Sciatic nerve (tissue), 2 donors: Measurements from ENCODE around the gene LPP. TPM values are rescaled to one million over a fixed set of nuclear protein-coding genes. Genes with fewer than 3 reads are reported as not detected.

ENCODE experiments used
- ATAC-seq: fragments of 200-7000 bp; cut with Tn5 transposase; one replicate; pipeline ENCODE4 v1.9.1; 2020; ENCODE audit warnings: mild to moderate bottlenecking, moderate library complexity
- DNase-seq: peaks from one replicate; pipeline ENCODE4 v3.0.0-alpha.2; 2020; ENCODE audit warnings: low spot score
- intact Hi-C: fragments of 100-400 bp; cut with DNase I; formaldehyde crosslinking; loops from one replicate; pipeline ENCODE4 v1.14.2; 2022
- total RNA-seq: library from RNA; stranded (reverse); fragmentation: NEBNext Ultra II Directional; extraction: Animal tissue kit (Norgen Biotek cat#: 25700); gene quantifications from one replicate; pipeline ENCODE4 v1.2.1, GENCODE V29; 2021
- donor health status: DM: no; HTN: no; CAD: no.
- donor health status: DM: no; HTN: no; CAD: no.

LPP gene
- total RNA-seq, 1 donor from 2014 or later, result 231 TPM

GRCh38 chr3:188531210-188531609 is 377.3 kb downstream of the LPP start:
- intact Hi-C loops, result no loop called here
- no peak for DNase-seq
- no peak for ATAC-seq

- intact Hi-C loops, result no loop called here
- DNase-seq (no peak), ATAC-seq (peak; percentile 63)
Observed at GRCh38 chr3:188533172-188533571, 379.2 kb downstream of the LPP start.

DNA sequence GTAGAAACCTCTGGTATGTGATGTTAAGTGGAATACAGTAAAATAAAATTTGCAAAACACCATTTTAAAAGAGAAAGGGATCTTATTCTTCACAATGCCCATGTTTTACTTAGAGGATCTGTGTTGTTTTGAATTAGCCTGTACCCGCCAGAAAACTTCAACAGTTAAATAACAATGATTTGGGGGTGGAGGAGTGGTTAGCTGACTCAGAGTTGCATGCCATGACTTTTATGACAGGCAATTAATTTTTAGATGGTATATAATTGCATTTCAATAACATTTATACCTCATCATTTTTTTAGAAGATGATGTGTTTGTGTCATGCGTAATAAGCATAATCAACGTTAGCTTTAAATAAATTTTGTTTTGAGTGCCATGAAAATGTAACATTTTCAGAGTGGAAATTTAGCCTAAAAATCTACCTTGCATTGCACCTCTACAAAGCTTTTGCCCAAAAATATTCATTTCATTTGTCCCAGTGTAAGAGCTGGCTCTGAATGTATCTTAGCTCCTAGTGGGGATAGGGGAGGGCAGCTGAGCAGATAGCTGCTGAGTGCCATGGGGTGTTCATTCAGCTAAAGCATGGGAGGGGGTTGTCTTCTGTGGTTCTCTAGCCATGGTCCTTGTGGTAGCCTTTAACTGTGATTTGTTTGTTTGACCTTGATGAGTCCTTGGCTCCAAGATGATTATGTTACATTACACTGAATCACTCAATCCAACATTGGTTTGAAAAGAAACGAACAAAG is 379.8 kb downstream of the LPP start:
- ATAC-seq (no peak), DNase-seq (no peak)
- intact Hi-C loops, result no loop called here

- intact Hi-C loops, result no loop called here
- ATAC-seq (no peak), DNase-seq (no peak)
Observed at GRCh38 chr3:188534633-188535032, 380.7 kb downstream of the LPP start.

- intact Hi-C loops, result no loop called here
- ATAC-seq (no peak), DNase-seq (no peak)
Observed at GRCh38 chr3:188537606-188538005, 383.6 kb downstream of the LPP start.

- intact Hi-C loops, result no loop called here
- no peak for ATAC-seq
- DNase-seq, result no peak
Observed at GRCh38 chr3:188539037-188539436, 385.1 kb downstream of the LPP start.

- intact Hi-C loops, result no loop called here
- ATAC-seq, result no peak
- no peak for DNase-seq
Observed at GRCh38 chr3:188539631-188540194, 385.8 kb downstream of the LPP start.

DNA sequence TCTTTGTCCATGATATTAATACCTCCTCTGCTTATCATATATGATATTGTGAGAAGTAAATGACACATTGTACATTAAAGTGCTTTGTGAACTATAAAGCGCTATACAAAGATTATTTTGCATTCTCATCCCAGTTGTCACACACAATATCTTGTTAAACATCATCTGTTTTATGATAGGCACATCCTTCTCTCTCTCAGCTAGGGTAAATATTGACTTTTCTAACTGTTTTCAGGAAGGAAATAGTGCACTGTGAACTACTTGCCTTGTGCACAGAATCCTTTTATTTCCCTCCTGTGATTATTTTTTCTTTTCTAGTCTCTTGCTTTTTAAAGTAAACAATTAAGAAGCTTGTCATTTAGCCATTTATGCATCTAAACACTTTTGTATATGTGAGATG is 388.2 kb downstream of the LPP start:
- ATAC-seq (no peak), DNase-seq (no peak)
- intact Hi-C loops, result no loop called here

DNA sequence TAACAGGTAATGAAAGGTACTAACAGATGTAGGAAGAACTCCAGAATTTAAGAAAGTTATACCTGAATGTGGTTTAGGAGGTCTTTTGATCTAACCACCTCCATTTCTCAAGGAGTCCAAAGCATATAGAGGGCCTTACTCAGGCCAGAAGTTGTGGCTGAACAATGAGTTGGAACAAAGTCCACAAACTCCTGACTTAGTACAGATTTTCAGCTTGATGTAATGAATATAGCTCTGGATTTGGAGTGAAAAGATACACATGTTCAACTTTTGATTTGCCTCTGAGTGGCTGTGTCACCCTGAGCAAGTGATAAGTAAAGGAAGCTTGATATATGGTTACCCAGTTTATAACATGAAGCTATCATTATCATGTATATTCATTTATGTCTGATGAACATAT is 390.1 kb downstream of the LPP start:
- no peak for DNase-seq
- intact Hi-C loops, result no loop called here
- no peak for ATAC-seq

DNA sequence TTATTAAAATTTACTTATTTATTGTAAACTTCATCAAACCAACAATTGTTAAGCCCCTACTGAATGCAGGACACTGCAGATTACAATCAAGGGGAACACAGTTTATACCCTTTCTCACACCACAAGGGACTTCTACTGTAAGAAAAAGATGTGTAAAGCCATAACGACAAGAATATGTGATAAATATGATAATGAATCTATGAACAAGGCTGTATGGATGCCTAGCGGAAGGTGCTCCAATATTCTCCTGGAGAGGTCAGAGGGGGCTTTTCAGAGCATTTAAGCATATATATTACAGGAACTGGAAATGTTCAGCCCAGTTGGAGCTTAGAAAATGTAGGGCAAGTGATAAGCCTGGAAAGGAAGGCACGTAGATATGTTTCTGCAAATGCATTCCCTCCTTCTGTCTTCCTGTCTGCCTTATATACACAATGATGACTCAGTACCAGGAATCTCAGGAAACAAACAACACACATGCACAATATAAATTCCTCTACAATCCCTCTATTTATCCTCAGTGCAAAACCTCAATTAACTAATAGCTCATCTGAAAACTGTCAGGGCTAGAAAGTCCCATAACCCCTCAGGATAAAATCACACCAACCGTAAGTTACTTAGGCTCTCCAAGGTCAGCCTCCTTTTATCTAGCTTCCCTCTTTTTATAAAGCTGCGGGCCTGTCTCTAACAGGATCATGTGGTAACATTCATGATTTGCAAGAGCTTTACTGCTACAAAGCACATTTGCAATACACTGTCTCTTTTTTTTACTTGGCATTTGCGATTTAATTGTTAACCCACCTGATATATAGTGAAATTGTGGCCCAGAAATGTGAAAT is 393.1 kb downstream of the LPP start:
- intact Hi-C loops, result no loop called here
- ATAC-seq (no peak), DNase-seq (no peak)

GRCh38 chr3:188553569-188553968 is 399.6 kb downstream of the LPP start:
- intact Hi-C loops, result no loop called here
- no peak for ATAC-seq
- DNase-seq, result no peak

DNA sequence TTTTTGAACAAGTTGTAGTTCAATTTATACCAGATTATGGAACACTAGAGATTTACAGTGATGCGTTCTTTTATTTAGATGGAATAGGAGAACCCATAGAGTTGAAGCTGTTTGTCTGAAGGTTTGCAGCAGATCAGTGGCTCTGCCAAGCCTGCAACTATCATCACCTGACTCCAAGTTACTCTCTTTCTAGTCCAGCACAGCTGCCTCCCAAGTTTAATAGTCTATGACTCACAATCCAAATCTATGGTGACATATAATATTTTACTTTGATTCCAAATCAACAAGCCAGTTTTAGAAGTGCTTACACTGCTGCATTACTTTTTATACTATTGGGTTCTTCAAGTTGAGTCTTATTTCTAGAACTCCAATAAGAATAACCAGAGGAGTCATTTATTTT is 400.4 kb downstream of the LPP start:
- no peak for ATAC-seq

DNA sequence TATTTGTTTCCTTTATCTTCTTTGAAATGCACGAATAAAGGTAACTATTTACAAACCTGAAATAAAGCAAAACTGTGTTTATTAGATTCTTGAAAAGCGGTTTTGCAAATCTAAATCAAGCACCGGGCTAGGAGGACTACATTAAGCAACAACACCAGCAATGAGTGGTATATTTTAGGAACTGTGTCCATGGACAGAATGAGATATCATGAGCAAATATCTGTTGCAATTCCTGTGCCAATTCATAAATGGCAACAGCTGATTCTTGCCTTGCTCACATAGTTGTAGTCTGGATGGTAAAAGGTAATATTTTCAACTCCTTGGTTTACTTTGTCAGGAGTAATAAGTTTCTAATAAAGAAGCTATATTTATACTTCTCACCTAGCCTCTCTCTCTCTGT is 403.3 kb downstream of the LPP start:
- ATAC-seq, result no peak
- intact Hi-C loops, result no loop called here
- DNase-seq, result no peak

More for the DNA sequence above, 400.4 kb downstream of the LPP start:
- no peak for DNase-seq
- intact Hi-C loops, result no loop called here

- intact Hi-C loops, result no loop called here
- DNase-seq (no peak), ATAC-seq (peak; percentile 57)
Observed at GRCh38 chr3:188558343-188559071, 404.6 kb downstream of the LPP start.

DNA sequence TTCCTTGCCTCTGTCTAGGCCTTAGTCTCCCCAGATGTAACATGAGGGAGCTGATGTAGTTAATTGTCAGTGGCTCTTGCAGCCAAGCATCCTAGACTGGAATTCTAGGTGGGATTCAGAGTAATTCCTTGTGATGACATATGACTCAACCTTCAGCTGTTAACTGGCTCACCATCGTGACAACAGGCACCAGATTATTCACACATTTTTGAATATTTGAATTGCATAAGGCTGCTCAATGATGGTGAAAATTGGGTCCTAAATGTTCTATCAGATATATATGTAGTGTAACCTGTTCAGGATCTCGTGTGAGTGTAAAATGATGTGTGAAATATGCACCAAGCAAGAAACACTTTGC is 405.1 kb downstream of the LPP start:
- intact Hi-C loops, result no loop called here
- no peak for DNase-seq

GRCh38 chr3:188559856-188560255 is 405.9 kb downstream of the LPP start:
- no peak for ATAC-seq
- intact Hi-C loops, result no loop called here

More for the DNA sequence above, 405.1 kb downstream of the LPP start:
- ATAC-seq, result no peak

DNA sequence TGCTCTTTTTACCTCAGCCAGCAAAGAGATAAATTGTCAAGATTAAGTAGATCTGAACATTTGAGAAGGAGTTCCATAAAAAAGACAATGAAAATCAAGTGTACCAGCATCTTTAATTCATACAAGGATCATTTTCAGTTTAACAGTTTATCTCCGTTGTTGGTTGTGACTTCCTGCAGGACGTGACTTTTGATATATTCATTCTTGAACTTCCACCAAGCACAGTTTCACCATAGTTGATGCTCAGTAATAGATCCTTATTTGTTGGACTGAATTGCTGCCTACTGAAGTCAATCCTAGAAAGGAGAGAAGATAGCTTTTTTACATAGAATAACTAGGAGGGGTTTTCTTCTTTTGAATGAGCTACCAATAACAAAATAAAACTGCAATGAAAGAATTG is 408.2 kb downstream of the LPP start:
- no peak for ATAC-seq
- intact Hi-C loops, result no loop called here
- no peak for DNase-seq

More at GRCh38 chr3:188559856-188560255, 405.9 kb downstream of the LPP start:
- DNase-seq, result no peak

- DNase-seq, result no peak
- ATAC-seq, result no peak
- intact Hi-C loops, result no loop called here
Observed at GRCh38 chr3:188567478-188568195, 413.7 kb downstream of the LPP start.

DNA sequence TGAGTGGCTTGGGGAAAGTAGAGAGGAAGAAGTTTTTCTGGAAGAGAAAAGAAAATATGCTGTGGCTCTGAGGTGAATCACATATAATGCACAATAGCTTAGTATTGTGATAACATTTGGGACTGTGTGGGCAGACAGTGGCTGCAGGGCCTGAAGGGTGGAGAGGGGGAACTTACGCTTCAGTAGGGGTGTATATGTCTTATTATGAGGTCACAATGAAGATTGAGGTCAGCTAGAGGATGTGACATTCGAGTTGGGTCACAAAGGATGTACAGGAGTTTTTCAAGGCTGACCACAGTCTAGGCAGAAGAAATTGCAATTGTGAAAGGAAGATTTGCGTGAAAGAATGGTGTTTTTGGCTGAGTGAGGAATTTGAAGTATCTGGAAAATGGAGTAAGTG is 414.8 kb downstream of the LPP start:
- intact Hi-C loops, result no loop called here
- DNase-seq (no peak), ATAC-seq (no peak)
